GM23338 (cell line): ENCODE measurements around the gene RIN3.

Experiments used
- CREB1 ChIP-seq: fragments of 250-450 bp; sonication (Bioruptor Pico); IDR thresholded peaks from 2 replicates; pipeline ENCODE4 v1.5.0; 2020; ENCODE audit warnings: low read depth, mild to moderate bottlenecking, moderate library complexity
- EZH2 ChIP-seq: fragments of 200-600 bp; sonication (generic); IDR thresholded peaks from one replicate; pipeline ENCODE4 v1.8.0; 2017; ENCODE audit warnings: antibody characterized with exemption, mild to moderate bottlenecking, low read depth; ENCODE audit not compliant: unreplicated experiment
- EZH2phosphoT487 ChIP-seq: fragments of 200-600 bp; sonication (generic); IDR thresholded peaks from one replicate; pipeline ENCODE4 v1.8.1; 2018; ENCODE audit warnings: antibody characterized with exemption; ENCODE audit not compliant: unreplicated experiment
- JUNB ChIP-seq: IDR thresholded peaks from one replicate; pipeline ENCODE4 v1.6.1; 2016; ENCODE audit warnings: antibody characterized with exemption; ENCODE audit not compliant: unreplicated experiment
- NANOG ChIP-seq: IDR thresholded peaks from 2 replicates; pipeline ENCODE4 v1.6.1; 2016; ENCODE audit warnings: antibody characterized with exemption, borderline replicate concordance
- POLR2AphosphoS5 ChIP-seq: IDR thresholded peaks from 2 replicates; pipeline ENCODE4 v1.6.1; 2016; ENCODE audit warnings: antibody characterized with exemption, low read depth
- STAT1 ChIP-seq: IDR thresholded peaks from one replicate; pipeline ENCODE4 v1.6.1; 2016; ENCODE audit warnings: antibody characterized with exemption; ENCODE audit not compliant: unreplicated experiment
- ZNF114 ChIP-seq: fragments of 250-450 bp; sonication (Bioruptor Pico); IDR thresholded peaks from 2 replicates; pipeline ENCODE4 v1.5.0; 2020; ENCODE audit warnings: mild to moderate bottlenecking, moderate library complexity
- ZNF331 ChIP-seq: fragments of 250-450 bp; sonication (Bioruptor Pico); IDR thresholded peaks from 2 replicates; pipeline ENCODE4 v1.5.0; 2020; ENCODE audit warnings: low read depth, mild to moderate bottlenecking, moderate library complexity
- TF ChIP-seq, protein P1 (sequence below), 2 experiments: fragments of 200-600 bp in 1 of 2; sonication (generic) in 1 of 2; conservative IDR thresholded peaks; 2 replicates each; pipeline versions ENCODE4 v1.5.1 to v1.6.1; 2016 to 2017; ENCODE audit warnings: antibody characterized with exemption in 2 of 2, low read depth in 2 of 2, mild to moderate bottlenecking in 2 of 2, moderate library complexity in 1 of 2
- TF ChIP-seq, protein P2 (sequence below): IDR thresholded peaks from one replicate; pipeline ENCODE4 v1.6.1; 2018; ENCODE audit warnings: antibody characterized with exemption; ENCODE audit not compliant: unreplicated experiment
- TF ChIP-seq, protein P3 (sequence below): fragments of 250-450 bp; sonication (Bioruptor Pico); IDR thresholded peaks from 2 replicates; pipeline ENCODE4 v1.5.0; 2020; ENCODE audit warnings: mild to moderate bottlenecking, moderate library complexity
- TF ChIP-seq, protein P4 (sequence below): IDR thresholded peaks from 2 replicates; pipeline ENCODE4 v1.6.1; 2016; ENCODE audit warnings: antibody characterized with exemption

DNA sequence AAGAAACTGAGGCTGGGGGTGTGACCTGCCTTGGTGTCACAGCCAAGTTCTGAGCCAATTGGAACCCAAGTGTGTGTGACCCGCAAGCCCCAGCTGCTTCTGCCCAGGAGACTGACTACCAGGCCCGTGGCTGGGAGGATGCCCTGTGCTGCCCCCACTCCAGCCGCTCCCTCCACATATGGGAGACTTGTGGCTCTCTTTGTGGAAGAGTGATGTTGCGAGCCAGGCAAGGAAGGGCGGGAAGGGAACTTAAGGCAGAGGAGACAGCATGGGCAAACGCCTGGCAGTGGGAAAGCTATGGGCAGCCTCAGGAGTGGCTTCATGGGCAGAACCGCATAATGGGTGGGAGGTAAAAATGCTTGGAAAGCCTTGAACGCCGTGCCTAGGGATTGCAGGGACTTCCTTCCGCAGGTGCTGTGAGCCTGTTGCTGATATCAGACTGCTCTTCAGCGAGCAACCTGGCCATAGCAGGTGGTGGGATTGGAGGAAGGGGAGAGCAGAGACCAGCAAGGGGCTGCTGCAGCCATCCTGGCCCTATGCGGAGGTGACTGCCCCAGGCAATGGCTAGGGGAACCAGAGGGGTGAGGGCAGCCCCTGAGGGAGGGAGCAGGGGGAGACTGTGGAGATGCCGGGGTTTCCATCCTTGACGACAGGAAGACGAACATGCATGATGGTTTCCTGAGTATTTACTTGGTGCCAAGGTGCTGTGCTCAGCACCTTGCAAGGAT is 119.1 kb downstream of the RIN3 start:
- TF ChIP-seq, protein P1, sequence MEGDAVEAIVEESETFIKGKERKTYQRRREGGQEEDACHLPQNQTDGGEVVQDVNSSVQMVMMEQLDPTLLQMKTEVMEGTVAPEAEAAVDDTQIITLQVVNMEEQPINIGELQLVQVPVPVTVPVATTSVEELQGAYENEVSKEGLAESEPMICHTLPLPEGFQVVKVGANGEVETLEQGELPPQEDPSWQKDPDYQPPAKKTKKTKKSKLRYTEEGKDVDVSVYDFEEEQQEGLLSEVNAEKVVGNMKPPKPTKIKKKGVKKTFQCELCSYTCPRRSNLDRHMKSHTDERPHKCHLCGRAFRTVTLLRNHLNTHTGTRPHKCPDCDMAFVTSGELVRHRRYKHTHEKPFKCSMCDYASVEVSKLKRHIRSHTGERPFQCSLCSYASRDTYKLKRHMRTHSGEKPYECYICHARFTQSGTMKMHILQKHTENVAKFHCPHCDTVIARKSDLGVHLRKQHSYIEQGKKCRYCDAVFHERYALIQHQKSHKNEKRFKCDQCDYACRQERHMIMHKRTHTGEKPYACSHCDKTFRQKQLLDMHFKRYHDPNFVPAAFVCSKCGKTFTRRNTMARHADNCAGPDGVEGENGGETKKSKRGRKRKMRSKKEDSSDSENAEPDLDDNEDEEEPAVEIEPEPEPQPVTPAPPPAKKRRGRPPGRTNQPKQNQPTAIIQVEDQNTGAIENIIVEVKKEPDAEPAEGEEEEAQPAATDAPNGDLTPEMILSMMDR (conservative IDR thresholded peaks at IDR 0.05; ENCODE audit: low read depth in 2 of 2) = no peak
- TF ChIP-seq POLR2AphosphoS5 (no peak), EZH2 (no peak), ZNF331 (CRISPR knock-in tag) (no peak), EZH2phosphoT487 (no peak), JUNB (no peak), ZNF114 (CRISPR knock-in tag) (no peak), CREB1 (CRISPR knock-in tag) (no peak), STAT1 (no peak), NANOG (no peak)
- TF ChIP-seq, protein P2, sequence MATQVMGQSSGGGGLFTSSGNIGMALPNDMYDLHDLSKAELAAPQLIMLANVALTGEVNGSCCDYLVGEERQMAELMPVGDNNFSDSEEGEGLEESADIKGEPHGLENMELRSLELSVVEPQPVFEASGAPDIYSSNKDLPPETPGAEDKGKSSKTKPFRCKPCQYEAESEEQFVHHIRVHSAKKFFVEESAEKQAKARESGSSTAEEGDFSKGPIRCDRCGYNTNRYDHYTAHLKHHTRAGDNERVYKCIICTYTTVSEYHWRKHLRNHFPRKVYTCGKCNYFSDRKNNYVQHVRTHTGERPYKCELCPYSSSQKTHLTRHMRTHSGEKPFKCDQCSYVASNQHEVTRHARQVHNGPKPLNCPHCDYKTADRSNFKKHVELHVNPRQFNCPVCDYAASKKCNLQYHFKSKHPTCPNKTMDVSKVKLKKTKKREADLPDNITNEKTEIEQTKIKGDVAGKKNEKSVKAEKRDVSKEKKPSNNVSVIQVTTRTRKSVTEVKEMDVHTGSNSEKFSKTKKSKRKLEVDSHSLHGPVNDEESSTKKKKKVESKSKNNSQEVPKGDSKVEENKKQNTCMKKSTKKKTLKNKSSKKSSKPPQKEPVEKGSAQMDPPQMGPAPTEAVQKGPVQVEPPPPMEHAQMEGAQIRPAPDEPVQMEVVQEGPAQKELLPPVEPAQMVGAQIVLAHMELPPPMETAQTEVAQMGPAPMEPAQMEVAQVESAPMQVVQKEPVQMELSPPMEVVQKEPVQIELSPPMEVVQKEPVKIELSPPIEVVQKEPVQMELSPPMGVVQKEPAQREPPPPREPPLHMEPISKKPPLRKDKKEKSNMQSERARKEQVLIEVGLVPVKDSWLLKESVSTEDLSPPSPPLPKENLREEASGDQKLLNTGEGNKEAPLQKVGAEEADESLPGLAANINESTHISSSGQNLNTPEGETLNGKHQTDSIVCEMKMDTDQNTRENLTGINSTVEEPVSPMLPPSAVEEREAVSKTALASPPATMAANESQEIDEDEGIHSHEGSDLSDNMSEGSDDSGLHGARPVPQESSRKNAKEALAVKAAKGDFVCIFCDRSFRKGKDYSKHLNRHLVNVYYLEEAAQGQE = no peak
- TF ChIP-seq, protein P3, sequence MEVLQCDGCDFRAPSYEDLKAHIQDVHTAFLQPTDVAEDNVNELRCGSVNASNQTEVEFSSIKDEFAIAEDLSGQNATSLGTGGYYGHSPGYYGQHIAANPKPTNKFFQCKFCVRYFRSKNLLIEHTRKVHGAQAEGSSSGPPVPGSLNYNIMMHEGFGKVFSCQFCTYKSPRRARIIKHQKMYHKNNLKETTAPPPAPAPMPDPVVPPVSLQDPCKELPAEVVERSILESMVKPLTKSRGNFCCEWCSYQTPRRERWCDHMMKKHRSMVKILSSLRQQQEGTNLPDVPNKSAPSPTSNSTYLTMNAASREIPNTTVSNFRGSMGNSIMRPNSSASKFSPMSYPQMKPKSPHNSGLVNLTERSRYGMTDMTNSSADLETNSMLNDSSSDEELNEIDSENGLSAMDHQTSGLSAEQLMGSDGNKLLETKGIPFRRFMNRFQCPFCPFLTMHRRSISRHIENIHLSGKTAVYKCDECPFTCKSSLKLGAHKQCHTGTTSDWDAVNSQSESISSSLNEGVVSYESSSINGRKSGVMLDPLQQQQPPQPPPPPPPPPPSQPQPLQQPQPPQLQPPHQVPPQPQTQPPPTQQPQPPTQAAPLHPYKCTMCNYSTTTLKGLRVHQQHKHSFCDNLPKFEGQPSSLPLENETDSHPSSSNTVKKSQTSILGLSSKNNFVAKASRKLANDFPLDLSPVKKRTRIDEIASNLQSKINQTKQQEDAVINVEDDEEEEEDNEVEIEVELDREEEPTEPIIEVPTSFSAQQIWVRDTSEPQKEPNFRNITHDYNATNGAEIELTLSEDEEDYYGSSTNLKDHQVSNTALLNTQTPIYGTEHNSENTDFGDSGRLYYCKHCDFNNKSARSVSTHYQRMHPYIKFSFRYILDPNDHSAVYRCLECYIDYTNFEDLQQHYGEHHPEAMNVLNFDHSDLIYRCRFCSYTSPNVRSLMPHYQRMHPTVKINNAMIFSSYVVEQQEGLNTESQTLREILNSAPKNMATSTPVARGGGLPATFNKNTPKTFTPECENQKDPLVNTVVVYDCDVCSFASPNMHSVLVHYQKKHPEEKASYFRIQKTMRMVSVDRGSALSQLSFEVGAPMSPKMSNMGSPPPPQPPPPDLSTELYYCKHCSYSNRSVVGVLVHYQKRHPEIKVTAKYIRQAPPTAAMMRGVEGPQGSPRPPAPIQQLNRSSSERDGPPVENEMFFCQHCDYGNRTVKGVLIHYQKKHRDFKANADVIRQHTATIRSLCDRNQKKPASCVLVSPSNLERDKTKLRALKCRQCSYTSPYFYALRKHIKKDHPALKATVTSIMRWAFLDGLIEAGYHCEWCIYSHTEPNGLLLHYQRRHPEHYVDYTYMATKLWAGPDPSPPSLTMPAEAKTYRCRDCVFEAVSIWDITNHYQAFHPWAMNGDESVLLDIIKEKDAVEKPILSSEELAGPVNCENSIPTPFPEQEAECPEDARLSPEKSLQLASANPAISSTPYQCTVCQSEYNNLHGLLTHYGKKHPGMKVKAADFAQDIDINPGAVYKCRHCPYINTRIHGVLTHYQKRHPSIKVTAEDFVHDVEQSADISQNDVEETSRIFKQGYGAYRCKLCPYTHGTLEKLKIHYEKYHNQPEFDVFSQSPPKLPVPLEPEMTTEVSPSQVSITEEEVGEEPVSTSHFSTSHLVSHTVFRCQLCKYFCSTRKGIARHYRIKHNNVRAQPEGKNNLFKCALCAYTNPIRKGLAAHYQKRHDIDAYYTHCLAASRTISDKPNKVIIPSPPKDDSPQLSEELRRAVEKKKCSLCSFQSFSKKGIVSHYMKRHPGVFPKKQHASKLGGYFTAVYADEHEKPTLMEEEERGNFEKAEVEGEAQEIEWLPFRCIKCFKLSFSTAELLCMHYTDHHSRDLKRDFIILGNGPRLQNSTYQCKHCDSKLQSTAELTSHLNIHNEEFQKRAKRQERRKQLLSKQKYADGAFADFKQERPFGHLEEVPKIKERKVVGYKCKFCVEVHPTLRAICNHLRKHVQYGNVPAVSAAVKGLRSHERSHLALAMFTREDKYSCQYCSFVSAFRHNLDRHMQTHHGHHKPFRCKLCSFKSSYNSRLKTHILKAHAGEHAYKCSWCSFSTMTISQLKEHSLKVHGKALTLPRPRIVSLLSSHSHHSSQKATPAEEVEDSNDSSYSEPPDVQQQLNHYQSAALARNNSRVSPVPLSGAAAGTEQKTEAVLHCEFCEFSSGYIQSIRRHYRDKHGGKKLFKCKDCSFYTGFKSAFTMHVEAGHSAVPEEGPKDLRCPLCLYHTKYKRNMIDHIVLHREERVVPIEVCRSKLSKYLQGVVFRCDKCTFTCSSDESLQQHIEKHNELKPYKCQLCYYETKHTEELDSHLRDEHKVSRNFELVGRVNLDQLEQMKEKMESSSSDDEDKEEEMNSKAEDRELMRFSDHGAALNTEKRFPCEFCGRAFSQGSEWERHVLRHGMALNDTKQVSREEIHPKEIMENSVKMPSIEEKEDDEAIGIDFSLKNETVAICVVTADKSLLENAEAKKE (CRISPR knock-in tag) = no peak
- TF ChIP-seq, protein P4, sequence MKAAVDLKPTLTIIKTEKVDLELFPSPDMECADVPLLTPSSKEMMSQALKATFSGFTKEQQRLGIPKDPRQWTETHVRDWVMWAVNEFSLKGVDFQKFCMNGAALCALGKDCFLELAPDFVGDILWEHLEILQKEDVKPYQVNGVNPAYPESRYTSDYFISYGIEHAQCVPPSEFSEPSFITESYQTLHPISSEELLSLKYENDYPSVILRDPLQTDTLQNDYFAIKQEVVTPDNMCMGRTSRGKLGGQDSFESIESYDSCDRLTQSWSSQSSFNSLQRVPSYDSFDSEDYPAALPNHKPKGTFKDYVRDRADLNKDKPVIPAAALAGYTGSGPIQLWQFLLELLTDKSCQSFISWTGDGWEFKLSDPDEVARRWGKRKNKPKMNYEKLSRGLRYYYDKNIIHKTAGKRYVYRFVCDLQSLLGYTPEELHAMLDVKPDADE = no peak
